ENCODE results near the gene EDARADD.
"Not testable (repeated sequence)": the region's sequence is repeated elsewhere in the genome, so short reads cannot be mapped to it uniquely, and the experiment has no call there.

The EDARADD gene

DNA sequence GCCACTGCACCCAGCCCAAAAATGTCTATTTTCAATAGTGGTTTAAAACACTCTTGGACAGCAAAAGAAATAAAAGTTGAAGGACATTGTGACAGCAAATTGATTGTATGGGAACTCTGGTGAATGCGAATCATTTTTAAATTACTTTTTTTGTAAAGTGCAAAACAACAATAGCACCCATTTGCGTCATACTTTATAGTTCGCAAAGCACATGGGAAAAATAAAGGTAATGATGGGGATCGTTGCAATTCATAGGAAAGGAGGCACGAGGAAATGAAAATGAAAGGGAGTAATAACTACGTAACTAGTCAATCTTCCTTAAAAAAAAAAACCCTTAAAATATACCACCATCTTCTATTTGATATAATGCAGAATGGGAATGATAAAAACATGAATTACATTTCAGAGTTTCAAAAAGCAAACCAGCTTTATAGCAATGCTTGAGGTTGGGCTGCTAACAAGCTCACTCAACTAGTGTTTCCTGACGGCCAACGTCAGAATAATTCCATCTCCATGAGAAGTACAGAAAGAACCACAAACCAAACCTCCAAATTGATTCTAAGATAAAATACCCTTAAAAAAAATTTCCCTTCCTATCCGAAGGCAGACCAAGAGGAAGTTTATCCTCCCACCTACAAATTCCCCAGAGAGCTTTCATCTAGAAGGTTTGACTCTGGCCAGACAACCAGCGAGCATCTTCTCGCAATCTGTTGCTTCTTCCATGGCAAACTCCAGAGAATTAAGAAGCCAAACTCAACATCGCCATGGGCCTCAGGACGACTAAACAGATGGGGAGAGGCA lies at the start of gene EDARADD:
TSS of gene EDARADD (plus strand) at position 606 of the 801 bp plus-strand sequence. CDS start at position 765, 159 bp downstream.
- H3K27ac ChIP-seq, result peak within 1 kb of the TSS; percentile 26
- no peak for DNase-seq (ENCODE audit: low read depth, low spot score)

DNA sequence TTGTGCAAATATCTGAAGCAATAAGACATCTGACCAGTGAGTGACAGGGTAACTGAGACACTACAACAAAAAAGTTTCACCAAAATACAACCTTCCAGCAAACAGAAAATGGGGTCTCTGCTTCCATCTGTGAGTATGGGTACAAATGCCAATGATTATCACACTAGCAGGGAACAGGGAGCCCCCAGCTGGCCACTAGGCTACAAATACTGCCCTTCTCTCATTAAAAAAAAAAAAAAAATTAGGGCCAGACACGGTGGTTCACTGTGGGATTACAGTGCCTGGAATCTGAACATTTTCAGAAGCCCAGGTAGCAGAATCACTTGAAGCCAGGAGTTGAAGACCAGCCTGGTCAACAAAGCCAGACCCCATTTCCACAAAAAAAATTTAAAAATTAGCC lies 48.4 kb upstream of the EDARADD start:
- H3K27ac ChIP-seq, result no peak overlapping the region
- DNase-seq (ENCODE audit: low read depth, low spot score), result no peak

DNA sequence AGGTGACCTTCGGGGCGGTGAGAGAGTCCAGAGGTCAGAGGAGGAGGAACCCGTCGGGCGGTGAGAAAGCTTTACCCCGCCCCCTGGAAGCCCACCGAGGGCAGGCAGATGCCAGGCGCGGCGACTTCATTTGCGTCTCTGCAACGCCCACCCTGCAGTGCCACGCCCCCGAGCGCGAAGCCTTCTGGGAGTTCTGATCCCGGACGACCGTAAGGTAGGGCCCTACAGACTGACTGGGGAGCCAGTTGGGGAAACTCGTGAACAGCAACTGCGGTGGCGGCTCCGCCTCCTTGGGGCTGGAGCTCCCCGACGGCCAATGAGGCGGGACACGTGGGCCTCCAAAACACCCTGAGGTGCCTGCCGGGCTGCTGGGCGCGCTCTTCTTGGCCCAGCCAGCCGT lies 46.0 kb upstream of the EDARADD start:
- no peak overlapping the region for H3K27ac ChIP-seq
- no peak for DNase-seq (ENCODE audit: low read depth, low spot score)

DNA sequence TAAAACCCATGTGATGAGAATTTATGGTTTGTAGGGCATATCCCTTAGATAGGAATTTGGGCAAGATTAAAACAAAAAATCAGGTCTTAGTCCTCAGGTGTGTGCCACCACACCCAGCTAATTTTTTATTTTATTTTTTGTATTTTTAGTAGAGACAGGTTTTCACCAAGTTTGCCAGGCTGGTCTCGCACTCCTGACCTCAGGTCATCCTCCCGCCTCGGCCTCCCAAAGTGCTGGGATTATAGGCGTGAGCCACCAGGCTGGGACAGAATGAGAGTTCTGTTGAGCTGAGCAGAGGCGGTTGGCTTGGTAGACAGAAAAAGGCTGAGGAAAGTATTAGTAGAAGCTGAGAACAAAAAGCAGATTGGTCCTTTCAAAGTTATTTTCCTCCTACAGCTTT lies 43.8 kb upstream of the EDARADD start:
- DNase-seq (ENCODE audit: low read depth, low spot score), result no peak
- no peak overlapping the region for H3K27ac ChIP-seq

DNA sequence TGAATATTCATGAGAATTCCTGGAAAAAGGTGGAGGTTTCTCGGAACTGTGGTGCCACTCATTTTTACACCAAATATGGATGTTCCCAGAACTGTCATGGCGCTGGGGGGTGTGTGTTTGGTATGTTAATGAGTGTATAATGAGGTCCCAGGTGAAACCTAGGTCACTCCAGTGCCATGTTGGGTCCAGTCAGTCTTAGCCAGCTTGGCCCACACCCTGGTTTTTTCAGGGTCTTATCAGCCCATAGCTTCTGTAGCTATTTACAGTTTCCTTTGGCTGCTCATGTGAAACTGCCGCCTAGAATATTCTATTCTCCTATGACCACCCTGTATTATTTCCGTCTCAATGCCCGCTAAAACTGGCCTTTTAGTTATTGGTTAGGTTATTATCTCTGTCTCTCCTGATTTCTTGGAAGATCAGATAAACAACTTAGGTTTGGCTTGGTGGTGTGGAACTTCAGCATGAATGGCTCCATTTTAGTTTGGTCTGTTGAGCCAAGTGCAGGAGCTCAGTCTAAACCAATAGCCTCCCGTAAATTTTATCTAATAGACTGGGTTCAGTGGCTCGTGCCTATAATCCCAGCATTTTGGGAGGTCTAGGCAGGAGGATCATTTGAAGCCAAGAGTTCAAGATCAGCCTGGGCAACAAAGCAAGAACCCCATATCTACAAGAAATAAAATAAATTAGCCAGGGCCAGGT lies 42.1 kb upstream of the EDARADD start:
- no peak overlapping the region for H3K27ac ChIP-seq
- DNase-seq (ENCODE audit: low read depth, low spot score), result no peak

DNA sequence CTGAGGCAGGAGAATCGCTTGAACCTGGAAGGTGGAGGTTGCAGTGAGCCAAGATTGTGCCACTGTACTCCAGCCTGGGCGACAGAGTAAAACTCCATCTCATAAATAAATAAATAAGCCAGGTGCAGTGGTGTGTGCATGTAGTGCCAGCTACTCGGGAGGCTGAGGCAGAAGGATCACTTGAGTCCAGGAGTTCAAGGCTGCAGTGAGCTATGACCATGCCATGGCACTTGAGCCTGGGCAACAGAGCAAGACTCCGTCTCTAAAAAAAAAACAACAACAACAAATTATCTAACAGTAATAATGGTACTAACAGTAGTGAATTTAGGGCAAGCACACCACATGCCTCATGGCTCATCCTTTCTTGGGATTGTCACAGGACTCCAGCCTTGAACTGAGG lies 41.3 kb upstream of the EDARADD start:
- not testable (repeated sequence) for H3K27ac ChIP-seq; DNase-seq (ENCODE audit: low read depth, low spot score)

DNA sequence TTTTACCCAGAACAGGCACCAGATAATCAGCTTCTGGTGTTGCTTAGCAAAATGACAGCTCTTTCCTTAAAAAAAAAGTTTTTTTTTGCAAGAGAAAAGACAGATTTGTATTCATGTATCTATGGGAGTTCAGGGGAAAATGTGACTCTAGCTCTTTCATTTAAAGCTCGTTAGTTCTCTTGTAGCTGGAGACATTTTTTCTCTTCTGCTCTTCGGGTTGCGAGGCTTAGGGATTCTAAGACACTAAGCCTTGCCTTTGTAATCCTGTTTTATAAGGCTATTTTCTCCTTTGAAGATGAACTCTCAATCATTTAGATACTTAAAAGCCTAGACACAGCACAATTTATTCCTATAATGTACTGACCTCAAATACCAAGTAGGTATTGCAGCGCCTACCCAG lies 40.3 kb upstream of the EDARADD start:
- no peak for DNase-seq (ENCODE audit: low read depth, low spot score)
- no peak overlapping the region for H3K27ac ChIP-seq

DNA sequence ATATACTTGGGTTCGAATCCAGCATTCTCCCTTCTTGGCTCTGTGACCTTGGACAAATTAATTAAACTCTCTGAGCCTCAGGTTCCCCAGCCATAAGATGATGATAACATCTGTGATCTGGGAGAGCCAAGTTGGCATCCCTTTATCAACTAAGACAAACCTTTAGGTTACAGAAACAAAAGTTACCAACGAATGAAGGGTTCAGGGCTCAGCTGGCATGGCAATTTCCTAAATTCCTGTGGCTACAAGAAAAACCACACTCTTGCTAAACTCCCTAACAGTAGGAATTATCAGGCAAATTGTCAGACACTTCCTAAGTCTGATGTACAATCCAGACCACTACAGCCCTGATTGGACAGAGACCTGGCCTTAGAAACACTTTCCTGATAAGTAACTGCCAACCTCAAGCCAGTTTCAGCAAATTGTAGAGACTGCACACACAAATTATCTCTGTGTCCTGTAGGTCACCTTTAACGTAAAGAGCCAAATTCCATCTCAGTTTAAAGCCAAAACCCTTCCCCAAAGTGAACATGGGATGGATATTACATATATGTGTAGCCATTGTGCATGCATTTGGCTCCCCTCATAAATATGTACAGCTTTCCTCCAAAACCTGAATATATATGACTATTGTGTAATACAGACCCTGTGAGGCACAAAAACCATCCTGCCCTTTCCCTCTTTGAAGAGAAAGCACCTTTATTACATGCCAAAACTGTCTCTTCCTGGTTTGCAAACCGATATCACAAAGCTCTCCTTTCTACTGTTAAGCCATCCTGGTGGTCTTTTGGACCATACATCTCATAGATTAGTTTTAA lies 39.5 kb upstream of the EDARADD start:
- no peak for DNase-seq (ENCODE audit: low read depth, low spot score)
- H3K27ac ChIP-seq, result no peak overlapping the region

DNA sequence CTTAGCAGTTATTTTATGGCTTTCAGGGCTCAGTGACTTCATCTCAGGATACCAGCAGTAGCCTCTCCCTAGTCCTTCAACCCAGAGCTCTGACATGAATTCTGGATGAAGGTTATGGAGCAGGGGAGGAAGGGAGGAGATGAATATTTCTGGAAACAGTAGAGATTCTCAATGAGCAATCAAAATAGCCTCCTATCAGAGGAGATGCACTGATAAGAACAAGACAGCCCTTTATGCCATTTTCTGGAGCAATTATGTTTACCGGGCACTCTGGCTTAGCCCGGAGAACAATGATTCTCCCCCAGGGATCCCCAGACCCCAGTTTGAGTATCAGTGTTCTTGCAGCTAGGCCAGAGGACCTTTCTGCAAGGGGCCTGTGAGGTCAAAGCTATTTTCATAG lies 37.9 kb upstream of the EDARADD start:
- H3K27ac ChIP-seq, result no peak overlapping the region
- DNase-seq (ENCODE audit: low read depth, low spot score), result no peak

DNA sequence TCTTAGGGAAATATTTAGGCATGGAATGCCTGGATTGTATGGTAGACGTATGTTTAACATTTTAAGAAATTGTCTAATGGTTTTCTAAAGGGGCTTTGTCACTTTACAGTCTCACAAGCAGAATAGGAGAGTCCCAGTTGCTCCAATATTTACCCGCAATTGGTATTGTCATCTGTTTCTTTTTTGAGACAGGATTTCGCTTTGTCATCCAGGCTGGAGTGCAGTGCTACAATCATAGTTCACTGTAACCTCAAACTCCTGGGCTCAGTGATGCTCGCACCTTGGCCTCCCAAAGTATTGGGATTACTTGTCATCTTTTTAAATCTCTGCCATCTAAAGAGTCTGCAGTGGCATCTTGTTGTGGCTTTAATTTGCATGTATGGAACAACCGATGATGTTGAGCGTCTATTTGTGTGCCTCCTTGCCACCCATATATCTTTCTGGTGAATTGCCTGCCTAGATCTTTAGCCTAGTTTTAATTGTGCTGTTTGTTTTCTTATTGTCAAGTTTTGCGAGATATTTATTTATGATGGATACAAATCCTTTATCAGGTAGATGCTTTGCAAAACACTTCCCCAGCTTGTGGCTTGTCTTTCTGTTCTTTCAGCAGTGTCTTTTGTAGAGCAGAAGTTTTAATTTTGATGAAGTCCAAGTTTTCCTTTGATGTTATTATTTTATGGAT lies 32.0 kb upstream of the EDARADD start:
- no peak overlapping the region for H3K27ac ChIP-seq
- no peak for DNase-seq (ENCODE audit: low read depth, low spot score)

DNA sequence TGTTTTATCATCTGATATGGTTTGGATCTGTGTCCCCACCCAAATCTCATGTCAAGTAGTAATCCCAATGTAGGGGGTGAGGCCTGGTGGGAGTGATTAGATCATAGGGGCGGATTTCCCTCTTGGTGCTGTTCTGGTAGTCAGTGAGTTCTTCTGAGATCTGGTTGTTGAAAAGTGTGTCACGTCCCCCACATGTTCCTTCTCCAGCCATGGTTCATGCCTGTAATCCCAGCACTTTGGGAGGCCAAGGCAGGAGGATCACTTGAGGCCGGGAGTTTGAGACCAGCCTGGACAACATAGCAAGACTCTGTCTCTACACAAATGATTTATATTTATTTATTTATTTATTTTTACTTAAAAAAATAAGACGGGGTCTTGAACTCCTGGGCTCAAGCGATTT lies 30.8 kb upstream of the EDARADD start:
- no peak overlapping the region for H3K27ac ChIP-seq
- no peak for DNase-seq (ENCODE audit: low read depth, low spot score)

DNA sequence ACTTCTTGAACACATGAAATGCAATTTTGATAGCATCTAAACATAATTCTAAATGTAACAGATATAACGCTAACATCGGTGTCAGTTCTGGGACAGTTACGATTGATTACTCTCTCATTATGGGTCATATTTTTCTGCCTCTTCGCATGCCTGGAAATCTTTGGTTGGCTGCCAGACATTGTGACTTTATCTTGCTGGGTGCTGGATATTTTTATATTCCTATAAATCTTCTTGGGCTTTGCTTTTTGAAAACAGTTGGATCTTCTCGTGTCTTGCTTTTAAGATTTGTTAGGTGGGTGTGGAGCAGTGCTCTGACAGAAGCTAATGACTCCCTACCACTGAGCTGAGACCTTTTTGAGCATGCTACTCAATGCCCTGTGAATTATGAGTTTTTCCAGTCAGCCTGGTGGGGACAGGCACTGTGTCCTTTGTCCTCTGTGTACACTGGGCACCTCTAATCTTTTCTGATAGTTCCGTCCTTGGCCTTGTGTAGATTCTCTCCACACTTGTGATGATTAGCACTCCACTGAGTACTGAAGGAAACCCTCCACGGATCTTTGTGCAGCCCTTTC lies 28.0 kb upstream of the EDARADD start:
- no peak overlapping the region for H3K27ac ChIP-seq
- no peak for DNase-seq (ENCODE audit: low read depth, low spot score)

DNA sequence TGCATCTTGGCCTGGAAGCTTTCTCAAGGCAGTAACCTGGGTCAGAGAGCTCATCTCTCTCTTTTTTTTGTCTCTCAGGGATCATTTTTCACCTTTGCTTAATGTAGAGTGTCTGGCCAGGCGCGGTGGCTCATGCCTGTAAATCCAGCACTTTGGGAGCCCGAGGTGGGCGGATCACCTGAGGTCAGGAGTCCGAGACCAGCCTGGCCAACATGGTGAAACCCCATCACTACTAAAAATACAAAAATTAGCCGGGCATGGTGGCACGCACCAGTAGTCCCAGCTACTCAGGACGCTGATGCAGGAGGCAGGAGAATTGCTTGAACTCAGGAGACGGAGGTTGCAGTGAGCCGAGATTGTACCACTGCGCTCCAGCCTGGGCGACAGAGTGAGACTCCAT lies 27.4 kb upstream of the EDARADD start:
- not testable (repeated sequence) for H3K27ac ChIP-seq; DNase-seq (ENCODE audit: low read depth, low spot score)

DNA sequence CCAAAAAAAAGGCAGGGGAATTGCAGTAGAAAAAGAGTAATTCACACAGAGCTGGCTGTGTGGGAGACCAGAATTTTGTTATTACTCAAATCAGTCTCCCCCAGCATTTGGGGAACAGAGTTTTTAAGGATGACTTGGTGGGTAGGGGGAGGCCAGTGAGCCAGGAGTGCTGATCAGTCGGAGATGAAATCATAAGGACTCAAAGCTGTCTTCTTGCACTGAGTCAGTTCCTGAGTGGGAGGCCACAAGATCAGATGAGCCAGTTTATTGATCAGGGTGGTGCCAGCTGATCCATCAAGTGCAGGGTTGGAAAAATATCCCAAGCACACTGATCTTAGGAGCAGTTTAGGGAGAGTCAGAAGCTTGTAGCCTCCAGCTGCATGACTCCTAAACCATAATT lies 23.7 kb upstream of the EDARADD start:
- no peak overlapping the region for H3K27ac ChIP-seq
- DNase-seq (ENCODE audit: low read depth, low spot score), result no peak

DNA sequence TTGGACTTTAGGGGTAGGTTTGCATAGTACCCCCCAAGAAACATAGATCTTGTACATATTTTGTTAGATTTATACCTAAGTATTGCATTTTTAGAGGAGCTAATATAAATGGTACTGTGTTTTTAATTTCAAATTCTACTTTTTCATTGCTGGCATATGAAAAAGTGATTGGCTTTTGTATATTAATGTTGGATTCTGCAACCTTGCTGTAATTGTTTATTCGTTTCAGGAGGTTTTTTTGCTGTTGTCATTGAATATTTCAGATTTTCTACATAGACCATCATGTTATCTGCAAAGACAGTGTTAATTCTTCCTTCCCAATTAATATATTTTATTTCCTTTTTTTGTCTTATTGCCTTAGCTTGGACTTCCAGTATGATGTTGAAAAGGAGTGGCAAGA lies 23.0 kb upstream of the EDARADD start:
- H3K27ac ChIP-seq, result no peak overlapping the region
- no peak for DNase-seq (ENCODE audit: low read depth, low spot score)

DNA sequence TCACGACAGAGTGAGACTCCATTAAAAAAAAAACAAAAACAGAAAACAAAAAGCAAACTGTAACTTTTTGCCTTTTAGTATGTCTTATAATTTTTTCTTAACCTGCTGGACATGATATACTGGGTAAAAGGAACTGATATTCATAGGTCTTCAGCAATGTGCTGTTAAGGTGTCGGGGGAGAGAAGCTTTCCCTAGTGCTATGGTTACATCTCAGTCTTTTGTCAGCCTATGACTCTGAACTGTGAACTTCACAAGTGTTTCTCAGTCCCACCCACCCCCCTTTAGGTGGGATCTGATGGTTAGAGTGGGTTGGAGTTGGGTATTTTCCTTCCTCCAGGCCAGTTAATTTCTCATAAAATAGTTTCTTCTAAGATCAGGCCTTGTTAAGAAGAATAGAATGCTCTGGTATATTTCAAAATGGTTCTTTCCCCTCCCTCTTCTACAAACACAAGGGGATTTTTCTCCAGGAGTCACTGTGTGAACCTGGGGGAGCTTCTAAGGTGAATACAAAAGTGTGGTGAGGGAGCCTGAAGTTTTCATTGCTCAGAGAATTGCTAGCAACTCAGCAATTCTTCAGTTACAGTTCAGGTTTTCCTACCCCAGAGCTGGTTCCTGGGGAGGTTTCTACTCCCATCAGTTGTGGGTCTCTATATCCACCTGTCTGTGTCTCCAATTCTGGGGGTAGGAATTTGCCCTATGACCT lies 16.1 kb upstream of the EDARADD start:
- DNase-seq (ENCODE audit: low read depth, low spot score), result no peak
- no peak overlapping the region for H3K27ac ChIP-seq

DNA sequence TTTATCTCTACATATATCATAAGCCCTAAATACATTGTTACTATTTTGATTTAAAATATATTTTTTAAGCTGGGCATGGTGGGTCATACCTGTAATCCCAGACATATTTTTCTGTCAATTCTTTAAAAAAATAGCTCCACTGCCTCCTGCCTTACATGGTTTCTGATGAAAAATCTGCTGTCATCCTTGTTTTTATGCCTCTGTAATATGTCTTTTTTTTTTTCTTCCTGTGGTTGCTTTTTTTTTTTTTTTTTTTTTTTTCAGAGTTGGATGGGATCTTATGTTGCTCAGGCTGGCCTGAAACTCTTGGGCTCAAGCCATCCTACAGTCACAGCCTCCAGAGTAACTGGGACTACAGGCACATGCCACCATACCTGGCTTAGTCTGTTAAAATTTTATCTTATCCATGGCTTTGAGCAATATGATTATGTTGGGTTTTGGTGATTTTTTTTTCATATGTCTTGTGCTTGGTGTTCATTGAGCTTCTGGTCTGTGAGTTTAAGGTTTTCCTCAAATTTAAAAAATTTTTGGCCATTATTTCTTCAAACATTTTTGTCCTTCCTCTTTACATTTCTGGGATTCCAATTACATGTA lies 12.4 kb upstream of the EDARADD start:
- no peak overlapping the region for H3K27ac ChIP-seq
- DNase-seq (ENCODE audit: low read depth, low spot score), result no peak

DNA sequence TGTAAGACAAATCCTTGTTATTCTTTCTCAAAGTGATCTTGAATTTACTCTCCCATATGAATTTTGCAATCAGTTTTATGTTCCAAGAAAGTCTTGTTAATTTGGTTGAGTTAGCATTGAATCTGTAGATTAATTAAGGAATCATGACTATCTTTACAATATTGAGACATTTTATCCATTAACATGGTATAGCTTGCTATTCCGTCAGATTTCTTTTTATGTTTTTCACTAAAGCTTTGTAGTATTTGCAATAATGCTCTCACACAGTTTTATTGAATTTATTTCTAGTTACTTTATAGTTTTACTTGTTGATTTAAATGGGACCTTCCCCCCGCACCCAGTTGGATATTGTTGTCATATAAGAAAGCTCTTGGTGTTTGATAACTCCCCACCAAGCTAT lies 5.8 kb upstream of the EDARADD start:
- H3K27ac ChIP-seq, result no peak overlapping the region
- DNase-seq (ENCODE audit: low read depth, low spot score), result no peak

DNA sequence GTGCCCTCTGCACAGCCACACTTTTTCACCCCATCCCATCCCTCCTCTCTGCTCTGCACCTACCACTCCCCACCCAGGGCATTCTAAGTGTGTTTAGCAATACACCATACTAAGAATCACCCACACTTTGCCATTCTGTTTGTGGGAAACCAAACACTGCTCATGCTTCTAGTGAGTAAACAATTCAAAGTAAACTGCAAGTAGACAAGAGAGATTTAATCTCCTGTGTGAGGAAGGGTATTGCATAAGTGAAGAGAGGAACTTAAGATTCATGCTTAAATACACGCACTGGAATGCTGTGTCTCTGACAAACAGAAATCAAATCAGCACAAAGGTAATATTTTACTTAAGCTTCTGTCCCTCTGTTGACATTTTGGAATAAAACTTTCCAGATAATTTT lies 4.8 kb upstream of the EDARADD start:
- H3K27ac ChIP-seq, result no peak overlapping the region
- DNase-seq (ENCODE audit: low read depth, low spot score), result peak; percentile 18
